ENCODE measurements around the gene TMEM141.
"Not testable (repeated sequence)": the region's sequence is repeated elsewhere in the genome, so short reads cannot be mapped to it uniquely, and the experiment has no call there.

The TMEM141 gene

GRCh38 chr9:136750526-136750925 lies 40.6 kb upstream of the TMEM141 start:
- CTCF ChIA-PET, result interaction anchor here (1.2 to 2.0 kb wide), 3 partner anchors 10 to 35 kb away, joined by 3 to 8 read pairs (median 7); no protein-coding TSS in a partner anchor
- Mint-ChIP-seq H3K4me3 (no peak overlapping the region), H3K27me3 (peaks cover 65% of the 10 kb centered on the region), H3K9me3 (peaks cover 20% of the 10 kb centered on the region), H3K36me3 (no peaks in the 10 kb centered on the region), H3K4me1 (peaks cover 2% of the 10 kb centered on the region), H3K27ac (no peak overlapping the region)
- DNase-seq, result no peak

DNA sequence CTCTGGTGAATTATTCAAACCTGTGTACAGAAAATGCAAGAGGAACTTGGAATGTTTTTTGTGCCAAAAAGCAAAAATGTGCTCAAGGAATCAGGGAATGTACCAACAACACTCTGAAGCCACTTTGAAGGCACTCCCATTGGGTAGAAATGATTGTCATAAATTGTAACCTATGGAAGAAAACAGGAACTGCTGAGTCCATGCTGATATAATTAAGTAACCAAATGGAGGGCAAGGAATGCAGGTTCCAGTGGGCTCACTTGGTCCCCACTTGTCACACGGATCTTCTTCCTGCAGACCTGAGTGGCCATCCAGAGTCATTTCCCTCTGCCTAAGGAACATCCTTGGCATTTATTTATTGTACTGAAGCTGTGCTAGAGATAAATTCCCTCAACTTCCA lies 39.9 kb upstream of the TMEM141 start:
- H3K9me3 Mint-ChIP-seq, result peaks cover 28% of the 10 kb centered on the region
- H3K36me3 Mint-ChIP-seq, result no peaks in the 10 kb centered on the region
- peaks cover 67% of the 10 kb centered on the region for H3K27me3 Mint-ChIP-seq
- H3K4me1 Mint-ChIP-seq, result peaks cover 2% of the 10 kb centered on the region
- no peak overlapping the region for H3K27ac Mint-ChIP-seq
- H3K4me3 Mint-ChIP-seq, result no peak overlapping the region
- CTCF ChIA-PET, result interaction anchor here (1.9 to 2.0 kb wide), 2 partner anchors 10 to 24 kb away, joined by 7 to 8 read pairs; no protein-coding TSS in a partner anchor
- DNase-seq, result no peak

DNA sequence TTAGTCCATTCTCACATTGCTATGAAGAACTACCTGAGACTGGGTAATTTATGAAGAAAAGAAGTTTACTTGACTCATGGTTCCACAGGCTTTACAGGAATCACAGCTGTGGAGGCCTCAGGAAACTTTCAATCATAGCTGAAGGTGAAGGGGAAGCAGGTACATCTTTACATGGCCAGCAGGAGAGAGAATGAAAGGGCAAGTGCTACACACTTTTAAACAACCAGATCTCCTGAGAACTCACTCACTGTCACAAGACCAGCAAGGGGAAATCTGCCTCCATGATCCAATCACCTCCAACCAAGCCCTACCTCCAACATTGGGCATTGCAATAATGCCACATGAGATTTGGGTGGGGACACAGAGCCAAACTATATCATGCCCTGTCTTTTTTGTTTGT lies 39.3 kb upstream of the TMEM141 start:
- H3K9me3 Mint-ChIP-seq, result peaks cover 28% of the 10 kb centered on the region
- peaks cover 2% of the 10 kb centered on the region for H3K4me1 Mint-ChIP-seq
- no peak for DNase-seq
- H3K4me3 Mint-ChIP-seq, result no peak overlapping the region
- no peak overlapping the region for H3K27ac Mint-ChIP-seq
- peaks cover 68% of the 10 kb centered on the region for H3K27me3 Mint-ChIP-seq
- H3K36me3 Mint-ChIP-seq, result no peaks in the 10 kb centered on the region
- CTCF ChIA-PET, result no interaction called here

DNA sequence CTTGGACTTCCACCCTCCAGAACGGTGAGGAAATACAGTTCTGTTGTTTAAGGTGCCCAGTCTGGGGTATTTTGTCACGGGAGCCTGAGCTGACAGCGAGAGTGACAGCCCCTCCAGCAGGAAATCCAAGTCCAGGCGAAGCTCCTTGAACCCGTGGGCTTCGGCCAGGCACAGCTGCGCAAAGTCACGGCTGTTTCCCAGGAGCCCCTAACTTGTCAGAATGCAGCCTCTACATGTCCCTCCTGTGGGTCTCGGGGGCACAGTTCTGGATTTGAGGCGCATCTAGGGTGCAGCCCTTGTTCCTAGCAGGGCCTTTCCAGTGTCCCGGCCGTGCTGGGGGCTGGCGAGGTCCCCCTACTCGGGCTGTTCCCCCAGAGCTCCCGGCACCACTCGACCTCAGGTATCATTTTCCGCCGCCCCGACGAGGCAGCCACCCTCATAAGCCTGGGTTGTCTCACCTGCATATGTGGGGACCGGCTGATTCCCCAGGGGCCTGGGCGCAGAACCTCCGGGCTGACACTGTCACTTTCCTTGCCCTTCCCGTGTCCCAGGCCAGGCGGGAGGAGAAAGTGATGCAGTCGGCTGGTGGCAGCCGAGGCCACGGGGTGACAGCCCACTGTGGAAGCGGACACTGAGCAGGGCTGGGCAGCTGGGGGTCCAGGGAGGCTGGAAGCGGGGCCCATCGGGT lies 37.6 kb upstream of the TMEM141 start:
- peaks cover 2% of the 10 kb centered on the region for H3K4me1 Mint-ChIP-seq
- no peak overlapping the region for H3K27ac Mint-ChIP-seq
- H3K36me3 Mint-ChIP-seq, result no peaks in the 10 kb centered on the region
- H3K27me3 Mint-ChIP-seq, result peaks cover 51% of the 10 kb centered on the region
- H3K9me3 Mint-ChIP-seq, result peaks cover 28% of the 10 kb centered on the region
- CTCF ChIA-PET, result no interaction called here
- DNase-seq, result no peak
- H3K4me3 Mint-ChIP-seq, result no peak overlapping the region

GRCh38 chr9:136754059-136754572 lies 37.0 kb upstream of the TMEM141 start:
- Mint-ChIP-seq H3K4me1 (peaks cover 2% of the 10 kb centered on the region), H3K27ac (no peak overlapping the region), H3K4me3 (no peak overlapping the region), H3K36me3 (no peaks in the 10 kb centered on the region), H3K27me3 (peaks cover 45% of the 10 kb centered on the region), H3K9me3 (peaks cover 28% of the 10 kb centered on the region)
- CTCF ChIA-PET, result interaction anchor here (0.7 kb wide), 1 partner anchor 24 kb away, joined by 4 read pairs; no protein-coding TSS in a partner anchor
- DNase-seq, result no peak

DNA sequence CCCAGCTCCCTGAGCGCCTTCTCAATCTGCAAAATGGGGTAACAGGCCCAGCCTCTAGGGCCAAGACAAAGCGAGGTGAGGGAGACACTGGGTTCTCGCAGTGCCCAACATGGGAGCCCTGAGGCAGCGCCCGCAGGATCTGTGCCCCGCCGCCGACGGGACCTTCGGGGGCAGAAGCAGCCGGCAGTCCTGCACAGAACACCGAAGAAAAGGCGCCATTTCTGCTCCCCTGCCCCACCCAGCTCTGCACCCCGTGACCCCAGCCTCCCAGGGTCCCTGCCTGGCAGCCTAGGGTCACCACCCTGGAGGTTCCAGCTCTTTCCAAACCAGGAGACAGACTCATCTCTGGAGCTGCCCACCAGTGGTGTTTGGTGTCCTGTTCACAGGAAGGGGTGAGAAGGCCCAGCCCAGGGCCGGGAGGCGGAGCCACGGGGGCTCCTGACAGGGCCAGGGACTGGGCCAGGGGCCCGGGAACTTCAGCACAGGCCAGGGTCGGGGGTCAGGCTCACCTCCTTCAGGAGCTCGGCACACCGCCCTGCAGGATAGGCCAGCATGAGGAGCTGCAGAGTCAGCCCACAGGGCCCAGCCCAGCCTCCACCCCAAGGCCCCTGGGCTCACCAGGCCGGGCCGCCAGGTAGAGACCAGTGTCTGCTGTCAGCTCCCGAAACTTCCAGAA lies 36.4 kb upstream of the TMEM141 start:
- Mint-ChIP-seq H3K9me3 (peaks cover 28% of the 10 kb centered on the region), H3K27me3 (peaks cover 41% of the 10 kb centered on the region), H3K4me3 (no peak overlapping the region), H3K36me3 (no peaks in the 10 kb centered on the region), H3K27ac (no peak overlapping the region), H3K4me1 (peaks cover 2% of the 10 kb centered on the region)
- DNase-seq, result no peak
- CTCF ChIA-PET, result interaction anchor here (0.7 kb wide), 1 partner anchor 23 kb away, joined by 4 read pairs; no protein-coding TSS in a partner anchor

DNA sequence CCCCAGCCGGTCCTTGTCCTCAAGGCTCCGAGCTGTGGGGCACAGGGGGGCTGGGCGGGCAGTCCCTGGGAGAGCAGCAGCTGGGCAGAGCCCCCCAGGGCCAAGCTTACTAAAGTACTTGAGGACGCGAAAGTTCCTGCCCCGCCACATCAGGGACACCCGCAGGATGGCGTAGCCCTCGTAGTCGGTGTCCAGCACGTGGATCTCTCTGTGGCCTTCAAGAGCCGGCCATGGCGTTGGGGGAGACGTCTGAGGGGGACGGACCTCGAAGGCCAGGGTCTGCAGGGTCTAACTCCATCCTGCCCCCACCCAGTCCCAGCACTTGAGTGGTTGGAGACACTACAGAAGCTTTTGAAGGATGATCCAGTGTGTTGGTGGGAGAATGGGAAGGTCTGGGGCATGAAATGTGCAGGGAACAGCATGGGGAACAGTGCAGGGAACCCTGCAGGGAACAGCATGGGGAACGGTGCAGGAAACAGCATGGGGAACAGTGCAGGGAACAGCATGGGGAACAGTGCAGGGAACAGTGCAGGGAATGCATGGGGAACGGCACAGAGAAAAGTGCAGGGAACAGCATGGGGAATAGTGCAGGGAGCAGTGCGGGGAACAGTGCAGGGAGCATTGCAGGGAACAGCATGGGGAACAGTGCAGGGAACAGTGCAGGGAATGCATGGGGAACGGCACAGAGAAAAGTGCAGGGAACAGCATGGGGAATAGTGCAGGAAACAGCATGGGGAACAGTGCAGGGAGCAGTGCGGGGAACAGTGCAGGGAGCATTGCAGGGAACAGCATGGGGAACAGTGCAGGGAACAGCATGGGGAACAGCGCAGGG lies 35.6 kb upstream of the TMEM141 start:
- H3K27ac Mint-ChIP-seq, CTCF ChIA-PET: not testable (repeated sequence)

DNA sequence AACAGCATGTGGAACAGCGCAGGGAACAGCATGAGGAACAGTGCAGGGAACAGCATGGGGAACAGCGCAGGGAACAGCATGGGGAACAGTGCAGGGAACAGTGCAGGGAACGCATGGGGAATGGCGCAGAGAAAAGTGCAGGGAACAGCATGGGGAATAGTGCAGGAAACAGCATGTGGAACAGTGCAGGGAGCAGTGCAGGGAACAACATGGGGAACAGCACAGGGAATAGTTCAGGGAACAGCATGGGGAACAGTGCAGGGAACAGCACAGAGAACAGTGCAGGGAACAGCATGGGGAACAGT lies 35.1 kb upstream of the TMEM141 start:
- no peak for DNase-seq
- CTCF ChIA-PET, result no interaction called here
- Mint-ChIP-seq H3K9me3 (peaks cover 28% of the 10 kb centered on the region), H3K27me3 (peaks cover 38% of the 10 kb centered on the region), H3K4me3 (no peak overlapping the region), H3K4me1 (no peaks in the 10 kb centered on the region), H3K27ac (no peak overlapping the region), H3K36me3 (no peaks in the 10 kb centered on the region)

More for the DNA sequence above, 35.6 kb upstream of the TMEM141 start:
- not testable (repeated sequence) for H3K4me1 Mint-ChIP-seq, H3K36me3 Mint-ChIP-seq, H3K4me3 Mint-ChIP-seq, DNase-seq
- peaks cover 40% of the 10 kb centered on the region for H3K27me3 Mint-ChIP-seq
- peaks cover 28% of the 10 kb centered on the region for H3K9me3 Mint-ChIP-seq

- Mint-ChIP-seq H3K4me1 (no peaks in the 10 kb centered on the region), H3K4me3 (no peak overlapping the region), H3K27me3 (peaks cover 40% of the 10 kb centered on the region), H3K36me3 (no peaks in the 10 kb centered on the region), H3K27ac (no peak overlapping the region), H3K9me3 (peaks cover 22% of the 10 kb centered on the region)
- CTCF ChIA-PET, result no interaction called here
- no peak for DNase-seq
Observed at GRCh38 chr9:136756836-136757235, 34.3 kb upstream of the TMEM141 start.

DNA sequence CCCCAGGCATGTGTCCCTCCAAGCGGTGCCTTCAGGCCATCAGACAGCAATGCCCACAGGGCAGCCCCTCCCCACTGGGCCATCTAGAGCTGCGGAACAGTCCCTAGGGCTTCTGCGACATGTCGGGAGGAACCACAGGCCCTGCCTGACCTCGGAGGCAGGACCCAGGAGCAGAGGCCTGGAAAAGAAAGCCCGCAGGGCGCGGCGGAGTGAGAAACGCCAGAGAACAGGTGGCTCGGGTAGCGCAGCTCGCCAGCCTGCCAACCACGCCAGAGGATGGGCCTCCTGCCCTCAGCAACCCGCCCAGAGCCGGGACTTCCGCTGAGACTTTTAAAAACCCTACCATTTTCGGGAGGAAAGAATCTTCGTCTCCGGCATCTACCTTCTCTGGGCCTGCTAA lies 33.8 kb upstream of the TMEM141 start:
- no peaks in the 10 kb centered on the region for H3K4me1 Mint-ChIP-seq
- H3K9me3 Mint-ChIP-seq, result peaks cover 18% of the 10 kb centered on the region
- CTCF ChIA-PET, result interaction anchor here (0.9 to 1.3 kb wide), 3 partner anchors 14 to 28 kb away, joined by 3 read pairs; no protein-coding TSS in a partner anchor
- peaks cover 39% of the 10 kb centered on the region for H3K27me3 Mint-ChIP-seq
- DNase-seq, result no peak
- no peak overlapping the region for H3K27ac Mint-ChIP-seq
- H3K4me3 Mint-ChIP-seq, result no peak overlapping the region
- no peaks in the 10 kb centered on the region for H3K36me3 Mint-ChIP-seq

DNA sequence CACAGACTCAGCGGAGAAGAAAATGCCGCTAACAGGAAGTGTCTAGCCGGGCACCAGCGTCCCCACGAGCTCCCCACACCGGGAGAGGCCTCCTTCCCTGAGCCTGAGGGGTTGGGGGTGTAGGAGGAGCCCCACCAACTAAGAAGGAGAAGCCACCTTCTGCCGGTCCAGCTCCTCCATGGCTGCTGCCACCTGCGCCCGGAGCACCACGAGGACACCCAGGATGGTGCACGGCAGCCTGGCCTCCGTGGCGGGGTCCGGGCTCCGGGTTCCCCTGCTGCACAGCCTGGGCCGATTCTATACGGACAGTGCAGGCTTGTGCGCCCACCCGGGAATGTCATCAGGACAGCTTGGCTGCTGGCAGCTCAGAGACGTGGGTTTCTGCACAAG lies 33.4 kb upstream of the TMEM141 start:
- Mint-ChIP-seq H3K4me3 (no peak overlapping the region), H3K27me3 (peaks cover 39% of the 10 kb centered on the region), H3K27ac (no peak overlapping the region), H3K36me3 (no peaks in the 10 kb centered on the region), H3K4me1 (no peaks in the 10 kb centered on the region), H3K9me3 (peaks cover 13% of the 10 kb centered on the region)
- DNase-seq, result no peak
- CTCF ChIA-PET, result interaction anchor here (0.9 to 1.3 kb wide), 3 partner anchors 14 to 29 kb away, joined by 3 read pairs; no protein-coding TSS in a partner anchor

DNA sequence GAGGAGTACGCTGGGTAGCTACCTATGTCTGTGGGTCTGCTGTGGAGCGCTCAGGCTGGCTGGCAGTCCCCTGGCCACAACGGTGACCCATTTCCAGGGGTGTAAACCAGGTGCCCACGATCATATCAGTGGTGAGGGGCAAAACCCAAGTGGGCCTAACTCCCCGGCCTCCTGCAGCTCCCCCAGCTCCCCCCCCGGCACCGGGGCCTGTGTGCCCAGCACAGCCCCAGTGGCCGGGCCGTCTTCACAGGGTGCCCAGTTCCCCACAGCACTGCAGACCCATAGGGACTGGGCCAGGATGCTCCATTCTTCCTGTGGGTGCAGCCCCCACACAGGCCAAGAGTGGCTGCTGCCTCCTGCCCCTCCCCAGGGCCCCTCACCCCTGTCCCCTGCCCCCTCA lies 32.1 kb upstream of the TMEM141 start:
- no peak for DNase-seq
- peaks cover 11% of the 10 kb centered on the region for H3K9me3 Mint-ChIP-seq
- CTCF ChIA-PET, result interaction anchor here (0.8 kb wide), 1 partner anchor 30 kb away, joined by 3 read pairs; no protein-coding TSS in a partner anchor
- H3K4me1 Mint-ChIP-seq, result no peaks in the 10 kb centered on the region
- H3K36me3 Mint-ChIP-seq, result no peaks in the 10 kb centered on the region
- peaks cover 43% of the 10 kb centered on the region for H3K27me3 Mint-ChIP-seq
- no peak overlapping the region for H3K27ac Mint-ChIP-seq
- no peak overlapping the region for H3K4me3 Mint-ChIP-seq

DNA sequence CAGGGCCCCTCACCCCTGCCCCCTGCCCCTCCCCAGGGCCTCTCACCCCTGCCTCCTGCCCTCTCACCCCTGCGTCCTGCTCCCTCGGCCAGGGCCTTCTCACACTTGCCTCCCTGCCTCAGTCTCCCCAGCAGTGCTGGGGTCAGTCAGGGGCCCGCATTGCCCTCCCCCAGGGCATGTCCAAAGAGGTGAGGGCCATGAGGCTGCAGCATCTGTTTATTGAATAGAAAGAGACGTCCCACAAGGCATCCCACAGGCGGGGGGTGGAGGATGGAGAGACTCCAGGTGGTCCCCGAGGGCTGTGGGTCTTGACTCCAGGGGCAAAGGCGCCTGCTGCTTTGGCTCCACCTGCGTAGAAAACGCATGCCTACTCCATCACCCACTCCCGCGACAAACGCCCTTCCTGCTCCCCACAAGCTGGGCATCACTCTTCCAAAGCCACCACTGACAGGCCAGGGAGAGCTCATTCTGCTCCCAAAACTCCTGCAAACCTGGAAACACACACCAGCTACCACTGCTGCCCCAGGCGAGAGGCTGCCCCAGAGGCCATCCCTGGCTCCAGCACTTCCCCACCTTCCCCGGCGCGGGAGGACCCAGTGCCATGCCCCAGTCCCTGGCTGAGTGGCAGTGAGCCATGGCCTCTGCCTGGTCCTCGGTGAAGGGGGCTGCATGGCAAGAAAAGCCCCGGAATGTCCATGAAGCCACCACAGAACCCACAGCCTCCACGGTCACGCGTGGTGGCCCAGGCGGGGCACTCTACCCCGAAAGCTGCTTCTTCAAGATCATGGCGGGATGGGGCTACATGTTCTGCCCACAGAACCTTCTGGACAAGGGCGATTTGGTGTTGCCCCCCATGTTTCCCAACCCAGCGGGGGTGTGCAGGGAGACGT lies 31.5 kb upstream of the TMEM141 start:
- H3K9me3 Mint-ChIP-seq, result peaks cover 11% of the 10 kb centered on the region
- H3K4me1 Mint-ChIP-seq, result no peaks in the 10 kb centered on the region
- no peak for DNase-seq
- CTCF ChIA-PET, result interaction anchor here (0.8 to 2.7 kb wide), 4 partner anchors 9 to 31 kb away, joined by 3 to 8 read pairs (median 4); no protein-coding TSS in a partner anchor
- peaks cover 43% of the 10 kb centered on the region for H3K27me3 Mint-ChIP-seq
- no peak overlapping the region for H3K4me3 Mint-ChIP-seq
- no peaks in the 10 kb centered on the region for H3K36me3 Mint-ChIP-seq
- H3K27ac Mint-ChIP-seq, result no peak overlapping the region

Measured in activated naive CD4-positive, alpha-beta T cell treated with anti-CD3 and anti-CD28 coated beads, Interleukin-2, amount 10 ng/mL, durations not matched to agents 7 days and 5 days (primary cell).